Neural progenitor cell (in vitro differentiated cells): ENCODE measurements around the gene PSORS1C2. TPM values are rescaled to one million over a fixed set of nuclear protein-coding genes. Genes with fewer than 3 reads are reported as not detected.

Experiments used
- DNase-seq: peaks from one replicate; pipeline ENCODE4 v3.0.0-alpha.2; 2016; ENCODE audit warnings: low spot score
- H2AFZ ChIP-seq: fragments of 200-600 bp; sonication (generic); replicated peaks from 2 replicates; pipeline ENCODE4 v1.6.1; 2016; ENCODE audit warnings: antibody characterized with exemption
- H3F3A ChIP-seq: fragments of 200-600 bp; sonication (generic); 2 replicates; pipeline ENCODE4 v1.6.1; 2016; ENCODE audit warnings: antibody characterized with exemption, low read depth
- H3K27ac ChIP-seq: fragments of 200-600 bp; sonication (generic); 2 replicates; pipeline ENCODE4 v1.5.1; 2016; ENCODE audit warnings: mild to moderate bottlenecking
- H3K27me3 ChIP-seq: fragments of 200-600 bp; sonication (generic); 2 replicates; pipeline ENCODE4 v1.6.1; 2016; ENCODE audit warnings: mild to moderate bottlenecking, moderate library complexity
- H3K36me3 ChIP-seq: fragments of 200-600 bp; sonication (generic); 2 replicates; pipeline ENCODE4 v1.5.1; 2016
- H3K4me1 ChIP-seq: fragments of 200-600 bp; sonication (generic); 2 replicates; pipeline ENCODE4 v1.6.1; 2016; ENCODE audit warnings: mixed run types
- H3K4me2 ChIP-seq: fragments of 200-600 bp; sonication (generic); 2 replicates; pipeline ENCODE4 v1.6.1; 2016
- H3K4me3 ChIP-seq: fragments of 200-600 bp; sonication (generic); 2 replicates; pipeline ENCODE4 v1.5.1; 2016
- H3K79me2 ChIP-seq: fragments of 200-600 bp; sonication (generic); 2 replicates; pipeline ENCODE4 v1.6.1; 2016; ENCODE audit warnings: low read depth
- H3K9ac ChIP-seq: fragments of 200-600 bp; sonication (generic); 2 replicates; pipeline ENCODE4 v1.6.1; 2016
- H3K9me3 ChIP-seq: fragments of 200-600 bp; sonication (generic); 2 replicates; pipeline ENCODE4 v1.5.1; 2016; ENCODE audit warnings: low read depth
- H4K20me1 ChIP-seq: fragments of 200-600 bp; sonication (generic); 2 replicates; pipeline ENCODE4 v1.6.1; 2016; ENCODE audit warnings: low read depth
- H3K27ac Mint-ChIP-seq: 3 replicates; pipeline ENCODE4 v1.8.0; 2021; ENCODE audit warnings: mixed read lengths
- H3K27me3 Mint-ChIP-seq: 2 replicates; pipeline ENCODE4 v1.8.0; 2022; ENCODE audit warnings: low read depth, mild to moderate bottlenecking, inconsistent platforms, moderate library complexity, mixed read lengths; ENCODE audit not compliant: insufficient read depth
- H3K36me3 Mint-ChIP-seq: 3 replicates; pipeline ENCODE4 v1.8.0; 2021; ENCODE audit warnings: mixed read lengths
- H3K4me1 Mint-ChIP-seq: 3 replicates; pipeline ENCODE4 v1.8.0; 2021; ENCODE audit warnings: mixed read lengths
- H3K4me3 Mint-ChIP-seq: 3 replicates; pipeline ENCODE4 v1.8.0; 2021; ENCODE audit warnings: mild to moderate bottlenecking, moderate library complexity, mixed read lengths
- H3K9me3 Mint-ChIP-seq: 3 replicates; pipeline ENCODE4 v1.8.0; 2020; ENCODE audit warnings: mixed read lengths
- EZH2 ChIP-seq: fragments of 200-600 bp; sonication (generic); IDR thresholded peaks from 2 replicates; pipeline ENCODE4 v1.6.1; 2017; ENCODE audit warnings: antibody characterized with exemption, mild to moderate bottlenecking, moderate library complexity
- EZH2phosphoT487 ChIP-seq: fragments of 200-600 bp; sonication (generic); IDR thresholded peaks from 2 replicates; pipeline ENCODE4 v1.6.1; 2017; ENCODE audit warnings: antibody characterized with exemption
- total RNA-seq: library from RNA; depleted of rRNA; stranded (reverse); fragments of >200 nt; gene quantifications from 2 replicates; pipeline ENCODE4 v1.2.3, GENCODE V29; 2015; ENCODE audit warnings: low replicate concordance
- TF ChIP-seq, protein P1 (sequence below): fragments of 200-600 bp; sonication (generic); IDR thresholded peaks from 2 replicates; pipeline ENCODE4 v1.5.1; 2017; ENCODE audit warnings: antibody characterized with exemption, mild to moderate bottlenecking

Gene PSORS1C2
- total RNA-seq, 1 donor from 2014 or later = not detected

DNA sequence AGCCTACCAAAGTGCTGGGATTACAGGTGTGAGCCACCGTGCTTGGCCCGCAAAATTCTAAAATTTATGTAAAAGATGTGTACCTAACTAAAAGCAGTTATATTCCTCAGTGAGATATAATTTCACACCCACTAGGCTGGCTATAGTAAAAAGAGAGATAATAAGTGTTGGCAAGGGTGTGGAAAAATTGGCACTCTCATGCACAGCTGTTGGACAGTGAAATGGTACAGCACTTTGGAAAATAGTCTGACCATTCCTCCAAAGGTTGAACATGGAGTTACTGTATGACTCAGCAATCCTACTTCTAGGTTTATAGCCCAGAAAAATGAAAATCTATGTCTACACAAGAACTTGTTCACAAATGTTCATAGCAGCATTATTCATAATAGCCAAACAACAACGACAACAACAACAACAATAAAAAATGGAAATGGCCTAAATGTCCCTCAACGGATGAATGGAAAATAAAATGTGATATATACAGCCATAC is 40.4 kb downstream of the PSORS1C2 start:
- Histone ChIP-seq H3K9me3 (no peaks in the 10 kb centered on the region), H3K4me2 (no peak overlapping the region), H4K20me1 (no peaks in the 10 kb centered on the region), H3K36me3 (no peaks in the 10 kb centered on the region), H3K4me3 (no peak overlapping the region), H3K27ac (no peak overlapping the region), H2AFZ (no peak overlapping the region), H3K4me1 (no peaks in the 10 kb centered on the region), H3K27me3 (no peaks in the 10 kb centered on the region), H3F3A (no peaks in the 10 kb centered on the region), H3K79me2 (no peaks in the 10 kb centered on the region), H3K9ac (no peak overlapping the region)
- no peak overlapping the region for H3K4me3 Mint-ChIP-seq
- DNase-seq = no peak
- no peaks in the 10 kb centered on the region for H3K4me1 Mint-ChIP-seq
- peaks cover 2% of the 10 kb centered on the region for H3K27me3 Mint-ChIP-seq
- H3K36me3 Mint-ChIP-seq = no peaks in the 10 kb centered on the region
- H3K9me3 Mint-ChIP-seq = no peaks in the 10 kb centered on the region
- no peak for TF ChIP-seq EZH2phosphoT487
- TF ChIP-seq, protein P1, sequence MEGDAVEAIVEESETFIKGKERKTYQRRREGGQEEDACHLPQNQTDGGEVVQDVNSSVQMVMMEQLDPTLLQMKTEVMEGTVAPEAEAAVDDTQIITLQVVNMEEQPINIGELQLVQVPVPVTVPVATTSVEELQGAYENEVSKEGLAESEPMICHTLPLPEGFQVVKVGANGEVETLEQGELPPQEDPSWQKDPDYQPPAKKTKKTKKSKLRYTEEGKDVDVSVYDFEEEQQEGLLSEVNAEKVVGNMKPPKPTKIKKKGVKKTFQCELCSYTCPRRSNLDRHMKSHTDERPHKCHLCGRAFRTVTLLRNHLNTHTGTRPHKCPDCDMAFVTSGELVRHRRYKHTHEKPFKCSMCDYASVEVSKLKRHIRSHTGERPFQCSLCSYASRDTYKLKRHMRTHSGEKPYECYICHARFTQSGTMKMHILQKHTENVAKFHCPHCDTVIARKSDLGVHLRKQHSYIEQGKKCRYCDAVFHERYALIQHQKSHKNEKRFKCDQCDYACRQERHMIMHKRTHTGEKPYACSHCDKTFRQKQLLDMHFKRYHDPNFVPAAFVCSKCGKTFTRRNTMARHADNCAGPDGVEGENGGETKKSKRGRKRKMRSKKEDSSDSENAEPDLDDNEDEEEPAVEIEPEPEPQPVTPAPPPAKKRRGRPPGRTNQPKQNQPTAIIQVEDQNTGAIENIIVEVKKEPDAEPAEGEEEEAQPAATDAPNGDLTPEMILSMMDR = no peak
- no peak for TF ChIP-seq EZH2
- no peak overlapping the region for H3K27ac Mint-ChIP-seq

DNA sequence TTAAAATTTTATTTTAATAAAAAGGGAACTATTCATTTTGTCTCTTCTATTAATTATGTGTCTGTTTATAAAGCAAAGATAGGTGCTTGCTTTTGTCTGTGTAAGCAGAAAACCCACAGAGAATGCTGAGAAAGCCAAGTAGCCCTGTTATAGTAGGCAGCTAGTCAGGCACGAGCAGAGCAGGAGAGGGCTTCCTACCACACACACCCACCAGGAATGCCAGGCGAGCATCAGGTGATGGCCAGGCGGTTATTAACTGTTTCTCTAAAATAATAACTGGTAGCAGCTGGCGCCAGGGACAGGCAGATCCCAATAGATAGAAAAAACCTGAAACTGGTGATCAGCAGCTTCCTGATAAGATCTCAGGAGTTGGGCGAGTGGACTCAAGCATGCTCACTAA is 42.2 kb downstream of the PSORS1C2 start:
- no peaks in the 10 kb centered on the region for H3K36me3 Mint-ChIP-seq
- no peaks in the 10 kb centered on the region for H3F3A ChIP-seq
- H3K4me2 ChIP-seq = no peak overlapping the region
- H3K9me3 Mint-ChIP-seq = no peaks in the 10 kb centered on the region
- H3K36me3 ChIP-seq = no peaks in the 10 kb centered on the region
- peaks cover 2% of the 10 kb centered on the region for H3K27me3 Mint-ChIP-seq
- no peaks in the 10 kb centered on the region for H3K4me1 ChIP-seq
- DNase-seq = no peak
- H3K27ac ChIP-seq = no peak overlapping the region
- no peaks in the 10 kb centered on the region for H3K79me2 ChIP-seq
- no peaks in the 10 kb centered on the region for H3K4me1 Mint-ChIP-seq
- no peak overlapping the region for H3K27ac Mint-ChIP-seq
- H4K20me1 ChIP-seq = no peaks in the 10 kb centered on the region
- no peak overlapping the region for H2AFZ ChIP-seq
- TF ChIP-seq, protein P1 = no peak
- TF ChIP-seq EZH2phosphoT487 (no peak), EZH2 (no peak)
- no peaks in the 10 kb centered on the region for H3K9me3 ChIP-seq
- no peak overlapping the region for H3K4me3 Mint-ChIP-seq
- no peaks in the 10 kb centered on the region for H3K27me3 ChIP-seq
- no peak overlapping the region for H3K4me3 ChIP-seq
- no peak overlapping the region for H3K9ac ChIP-seq

DNA sequence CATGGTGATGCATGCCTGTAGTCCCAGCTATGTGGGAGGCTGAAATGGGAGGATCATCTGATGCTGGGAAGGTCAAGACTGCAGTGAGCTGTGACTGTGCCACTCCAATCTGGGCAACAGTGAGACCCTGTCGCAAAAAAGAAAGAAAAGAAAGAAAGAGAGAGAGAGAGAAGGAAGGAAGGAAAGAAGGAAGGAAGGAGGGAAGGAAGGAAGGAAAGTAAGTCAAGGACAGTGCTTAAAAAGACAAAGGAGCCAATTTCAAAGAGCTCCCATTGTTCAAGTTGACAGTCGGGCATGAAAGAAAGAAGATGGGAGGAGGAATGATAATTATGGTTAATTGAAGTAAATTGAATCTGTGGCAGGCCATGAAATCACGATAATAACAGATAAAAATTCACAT is 42.7 kb downstream of the PSORS1C2 start:
- H3K27me3 ChIP-seq = no peaks in the 10 kb centered on the region
- H4K20me1 ChIP-seq = no peaks in the 10 kb centered on the region
- Mint-ChIP-seq H3K9me3 (no peaks in the 10 kb centered on the region), H3K4me3 (peak overlapping the region; percentile 1), H3K36me3 (no peaks in the 10 kb centered on the region), H3K27me3 (peaks cover 2% of the 10 kb centered on the region), H3K27ac (no peak overlapping the region), H3K4me1 (no peaks in the 10 kb centered on the region)
- H3K79me2 ChIP-seq = no peaks in the 10 kb centered on the region
- H2AFZ ChIP-seq = no peak overlapping the region
- no peak for DNase-seq
- H3K9ac ChIP-seq = no peak overlapping the region
- H3K4me3 ChIP-seq = no peak overlapping the region
- H3K4me2 ChIP-seq = no peak overlapping the region
- H3K4me1 ChIP-seq = no peaks in the 10 kb centered on the region
- no peaks in the 10 kb centered on the region for H3K36me3 ChIP-seq
- no peak overlapping the region for H3K27ac ChIP-seq
- H3K9me3 ChIP-seq = no peaks in the 10 kb centered on the region
- no peaks in the 10 kb centered on the region for H3F3A ChIP-seq
- TF ChIP-seq, protein P1 = no peak
- no peak for TF ChIP-seq EZH2
- no peak for TF ChIP-seq EZH2phosphoT487
